Subcutaneous adipose tissue (tissue), 4 donors: ENCODE data around the gene ANKRD11. TPM values are rescaled to one million over a fixed set of nuclear protein-coding genes. Genes with fewer than 3 reads are reported as not detected.

Experiments used
- total RNA-seq, 4 donors: library from RNA; depleted of rRNA; stranded (reverse); fragments of >200 nt; gene quantifications; one replicate each; pipeline ENCODE4 v1.1.0, GENCODE V29; 2016
- TF ChIP-seq, protein P1 (sequence below): fragments of 450-650 bp; IDR thresholded peaks from one replicate; pipeline ENCODE4 v1.5.1; 2016; ENCODE audit warnings: low read depth, mild to moderate bottlenecking, control low read depth, antibody characterized with exemption, moderate library complexity

Gene ANKRD11
- total RNA-seq, 4 donors from 2014 or later = 56.1 to 190 (median 62.6) TPM

GRCh38 chr16:89319631-89319885 lies 170.8 kb downstream of the ANKRD11 start:
- TF ChIP-seq, protein P1, sequence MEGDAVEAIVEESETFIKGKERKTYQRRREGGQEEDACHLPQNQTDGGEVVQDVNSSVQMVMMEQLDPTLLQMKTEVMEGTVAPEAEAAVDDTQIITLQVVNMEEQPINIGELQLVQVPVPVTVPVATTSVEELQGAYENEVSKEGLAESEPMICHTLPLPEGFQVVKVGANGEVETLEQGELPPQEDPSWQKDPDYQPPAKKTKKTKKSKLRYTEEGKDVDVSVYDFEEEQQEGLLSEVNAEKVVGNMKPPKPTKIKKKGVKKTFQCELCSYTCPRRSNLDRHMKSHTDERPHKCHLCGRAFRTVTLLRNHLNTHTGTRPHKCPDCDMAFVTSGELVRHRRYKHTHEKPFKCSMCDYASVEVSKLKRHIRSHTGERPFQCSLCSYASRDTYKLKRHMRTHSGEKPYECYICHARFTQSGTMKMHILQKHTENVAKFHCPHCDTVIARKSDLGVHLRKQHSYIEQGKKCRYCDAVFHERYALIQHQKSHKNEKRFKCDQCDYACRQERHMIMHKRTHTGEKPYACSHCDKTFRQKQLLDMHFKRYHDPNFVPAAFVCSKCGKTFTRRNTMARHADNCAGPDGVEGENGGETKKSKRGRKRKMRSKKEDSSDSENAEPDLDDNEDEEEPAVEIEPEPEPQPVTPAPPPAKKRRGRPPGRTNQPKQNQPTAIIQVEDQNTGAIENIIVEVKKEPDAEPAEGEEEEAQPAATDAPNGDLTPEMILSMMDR = no peak

- TF ChIP-seq, protein P1 = no peak
Measured at GRCh38 chr16:89318871-89319630, 171.3 kb downstream of the ANKRD11 start.

- TF ChIP-seq, protein P1 = no peak
Measured at GRCh38 chr16:89318430-89318758, 172.0 kb downstream of the ANKRD11 start.

- TF ChIP-seq, protein P1 = no peak
Measured at GRCh38 chr16:89317729-89318429, 172.5 kb downstream of the ANKRD11 start.

DNA sequence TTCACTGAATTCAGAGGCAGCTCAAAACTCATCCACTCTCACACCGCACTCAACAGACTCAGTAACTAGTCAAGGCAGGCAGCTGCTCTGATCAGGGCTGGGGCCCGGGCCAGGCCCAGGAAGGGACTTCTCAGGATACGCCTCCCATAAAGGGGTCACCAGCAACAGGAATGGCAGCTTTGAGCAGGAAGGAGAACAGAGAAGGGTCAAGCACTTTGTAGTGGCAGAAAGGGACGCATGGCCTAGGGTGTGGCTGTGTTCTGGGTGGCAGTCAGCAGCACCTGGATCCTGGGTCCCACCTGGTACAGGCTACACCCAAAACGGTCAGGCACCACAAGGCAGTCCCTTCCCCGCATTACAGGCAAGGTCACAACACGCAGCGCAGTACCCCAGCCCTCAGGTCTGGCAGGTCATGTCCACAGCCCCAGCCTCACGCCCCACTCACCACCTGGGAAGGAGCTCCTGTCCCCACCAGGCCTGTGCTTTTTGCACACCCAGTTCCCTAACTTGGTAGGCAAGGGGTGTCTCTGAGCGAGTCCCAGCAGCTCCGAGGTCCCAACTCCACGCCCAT lies 173.2 kb downstream of the ANKRD11 start:
- TF ChIP-seq, protein P1 = no peak

DNA sequence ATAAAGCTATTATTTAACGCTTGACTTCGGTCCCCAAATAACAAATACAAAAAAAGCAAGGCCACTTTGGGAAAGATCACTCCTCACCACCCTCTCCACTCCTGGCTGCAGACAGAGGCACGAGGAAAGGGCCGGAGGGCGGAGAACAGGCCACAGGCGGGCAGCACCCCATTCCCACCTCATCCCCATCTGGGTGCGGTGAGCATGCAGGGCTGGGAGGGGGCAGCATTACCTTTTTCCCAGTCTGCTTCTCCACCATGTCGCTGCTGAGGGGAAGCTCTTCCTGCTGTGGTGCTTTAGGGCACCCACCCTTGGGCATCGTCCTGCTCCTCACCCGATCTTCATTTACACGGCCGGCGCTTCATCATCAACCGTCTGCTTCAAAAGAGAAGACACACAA lies 173.7 kb downstream of the ANKRD11 start:
- TF ChIP-seq, protein P1 = no peak

GRCh38 chr16:89315791-89316581 lies 174.4 kb downstream of the ANKRD11 start:
- TF ChIP-seq, protein P1 = no peak
